HG02840 (cell line): Measurements from ENCODE around the gene MCOLN2.
A peak's percentile ranks its signal among the peaks of the same experiment; 100 is the strongest.
"Not testable (repeated sequence)": the region's sequence is repeated elsewhere in the genome, so short reads cannot be mapped to it uniquely, and the experiment has no call there.

Source experiments
- ATAC-seq: cut with Tn5 transposase; IDR thresholded peaks from one replicate; pipeline ENCODE4 v1.9.1; 2021; ENCODE audit warnings: mild to moderate bottlenecking, moderate library complexity, moderate number of reproducible peaks; ENCODE audit not compliant: unreplicated experiment, low FRiP score

Gene MCOLN2

DNA sequence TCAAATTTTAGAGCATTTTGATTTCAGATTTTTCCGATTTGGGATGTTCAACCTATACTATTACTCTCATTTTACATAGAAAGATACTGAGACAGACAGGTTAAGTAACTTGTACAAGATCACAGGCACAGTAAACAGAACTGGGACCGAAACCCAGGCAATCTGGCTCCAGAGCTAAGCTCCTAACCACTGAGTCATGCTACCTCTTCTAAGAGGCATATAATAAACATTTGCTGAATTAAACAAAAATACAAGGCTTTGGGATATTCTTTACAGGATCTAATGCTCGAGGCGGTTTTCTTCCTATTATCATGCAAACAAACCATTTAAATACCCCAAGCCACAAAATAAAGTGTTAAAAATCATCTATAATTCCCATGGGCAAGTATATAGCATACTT, 50.3 kb downstream of the MCOLN2 start:
- ATAC-seq: no peak

DNA sequence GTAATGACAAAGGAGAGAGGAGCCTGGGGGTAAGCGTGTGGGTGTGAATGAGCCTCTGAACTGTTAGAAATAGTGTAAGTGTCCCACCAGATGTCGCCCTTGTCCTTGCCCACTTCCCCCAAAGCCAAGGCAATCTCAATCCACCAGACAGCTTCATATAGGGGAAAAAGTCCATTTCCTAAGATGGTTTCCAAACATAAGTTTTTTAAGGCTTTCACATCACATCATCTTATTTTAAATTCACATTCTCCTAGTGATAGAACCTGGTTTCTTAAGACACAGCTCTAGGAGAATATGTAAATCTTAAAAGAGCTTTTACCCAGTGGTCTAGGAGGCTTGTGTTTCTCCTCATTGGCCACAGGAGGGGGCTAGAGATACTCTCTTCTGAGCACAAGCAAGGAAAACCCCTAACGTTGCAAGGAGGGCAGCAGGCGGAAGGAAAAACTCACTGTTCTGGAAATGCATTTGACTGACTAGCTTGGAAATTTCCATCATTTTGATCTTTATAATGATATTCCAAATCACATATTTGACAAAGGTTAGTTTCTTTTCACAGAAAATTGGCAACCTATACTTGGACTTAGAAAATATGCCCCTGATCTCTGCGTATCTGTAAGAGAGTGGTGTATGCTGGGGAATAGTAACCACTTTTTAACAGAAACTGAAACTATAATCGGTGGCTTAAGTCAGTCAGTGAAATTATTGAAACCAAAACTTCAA, 52.0 kb downstream of the MCOLN2 start:
- ATAC-seq: peak; percentile 87

- ATAC-seq: no peak
Observed at GRCh38 chr1:84941843-84942242, 55.1 kb downstream of the MCOLN2 start.

- ATAC-seq: no peak
Observed at GRCh38 chr1:84940481-84940880, 56.4 kb downstream of the MCOLN2 start.

GRCh38 chr1:84939761-84940160, 57.2 kb downstream of the MCOLN2 start:
- ATAC-seq: no peak

DNA sequence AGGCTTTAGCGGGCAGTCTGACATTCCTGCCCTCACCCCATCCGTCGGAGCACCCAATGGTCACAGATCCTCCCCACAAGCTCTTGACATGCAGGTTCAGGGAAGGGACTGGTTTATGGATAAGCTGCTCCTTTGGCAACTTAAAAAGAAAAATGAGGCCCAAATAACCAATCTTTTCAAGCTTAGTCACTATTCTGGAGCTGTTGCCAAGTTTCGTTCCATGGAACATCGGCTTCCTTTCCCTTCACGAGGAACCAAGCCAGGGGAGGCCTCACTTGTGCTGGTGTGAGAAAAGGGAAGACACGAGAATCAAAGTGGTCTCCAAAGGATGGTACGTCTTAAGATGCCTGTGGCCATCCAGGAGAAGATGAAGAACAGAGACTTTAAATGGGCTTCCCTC, 57.8 kb downstream of the MCOLN2 start:
- no peak for ATAC-seq

GRCh38 chr1:84936116-84936810, 60.6 kb downstream of the MCOLN2 start:
- no peak for ATAC-seq

GRCh38 chr1:84933011-84933611, 63.8 kb downstream of the MCOLN2 start:
- ATAC-seq: no peak

GRCh38 chr1:84930831-84931230, 66.1 kb downstream of the MCOLN2 start:
- no peak for ATAC-seq

- no peak for ATAC-seq
Observed at GRCh38 chr1:84930329-84930728, 66.6 kb downstream of the MCOLN2 start.

- ATAC-seq: no peak
Observed at GRCh38 chr1:84929581-84929980, 67.3 kb downstream of the MCOLN2 start.

DNA sequence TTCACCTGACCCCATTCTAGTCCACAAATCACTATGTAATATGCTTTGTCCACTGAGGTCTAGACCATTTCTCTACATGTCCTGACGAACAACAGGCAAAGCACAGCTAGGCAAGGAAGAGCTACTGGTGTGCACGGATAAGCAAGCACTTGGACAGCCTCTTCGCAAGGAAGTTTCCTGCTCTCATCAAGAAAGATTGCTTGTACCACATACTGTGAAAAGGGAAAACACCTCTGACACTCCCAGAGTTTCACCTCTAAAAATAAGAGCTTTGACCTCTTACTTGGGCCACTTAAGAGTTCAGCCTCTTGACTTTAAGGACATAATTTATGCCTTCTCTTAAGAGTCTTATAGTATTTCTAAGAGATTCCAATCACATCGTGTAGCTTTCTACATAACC, 67.9 kb downstream of the MCOLN2 start:
- ATAC-seq: no peak

GRCh38 chr1:84923317-84923716, 73.6 kb downstream of the MCOLN2 start:
- ATAC-seq: no peak

GRCh38 chr1:84920159-84920558, 76.8 kb downstream of the MCOLN2 start:
- no peak for ATAC-seq

DNA sequence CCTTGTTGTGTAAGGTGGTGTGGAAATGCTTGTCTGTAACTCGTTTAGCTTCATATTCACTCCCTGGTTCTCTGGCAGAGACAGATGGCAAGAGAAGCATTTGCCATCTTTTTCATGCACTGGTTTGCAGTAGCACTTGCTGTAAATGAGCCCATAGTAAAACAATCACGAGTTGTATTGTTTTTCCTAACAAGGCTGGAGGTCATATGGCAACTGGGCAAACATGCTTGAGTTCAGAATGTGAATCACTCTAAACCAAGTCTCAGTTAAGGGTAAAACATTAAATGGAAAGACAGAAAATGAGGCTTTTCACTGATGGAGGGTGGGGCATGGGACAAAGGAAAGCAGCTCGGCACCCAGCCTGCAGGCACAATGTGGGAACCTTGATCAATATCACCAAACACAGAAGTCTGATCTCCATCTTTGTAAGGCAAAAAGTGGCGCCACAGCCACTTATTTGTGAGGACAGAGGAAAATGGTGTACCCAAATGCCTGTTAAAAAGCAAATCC, 77.4 kb downstream of the MCOLN2 start:
- ATAC-seq: no peak

DNA sequence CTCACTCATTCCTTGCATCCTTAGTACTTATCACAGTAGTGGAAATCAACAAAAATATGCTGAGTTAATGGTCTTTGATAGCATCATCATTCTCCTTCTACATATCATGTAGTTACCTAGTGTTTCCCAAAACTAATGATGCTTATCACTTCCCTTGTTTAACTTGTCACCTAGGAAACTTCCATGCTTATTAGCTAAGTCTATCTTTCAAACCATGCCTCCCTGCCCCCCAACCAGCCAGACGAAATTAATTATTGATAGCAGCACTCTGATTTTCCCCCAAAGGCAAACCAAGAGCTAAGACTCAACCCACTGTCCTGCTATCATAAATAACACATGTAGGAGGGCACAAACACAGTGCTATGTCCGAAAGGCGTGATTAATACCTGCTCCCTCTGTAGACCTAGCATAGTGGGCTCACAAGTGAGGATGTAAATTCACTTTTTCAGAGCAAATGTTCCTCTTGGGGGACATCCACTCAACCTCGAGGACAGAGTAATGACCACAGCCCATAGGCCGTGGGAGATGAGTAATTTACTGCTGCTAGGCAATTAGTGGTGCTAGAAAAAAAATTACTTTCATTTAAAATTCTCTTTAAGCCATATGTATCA, 78.1 kb downstream of the MCOLN2 start:
- no peak for ATAC-seq

DNA sequence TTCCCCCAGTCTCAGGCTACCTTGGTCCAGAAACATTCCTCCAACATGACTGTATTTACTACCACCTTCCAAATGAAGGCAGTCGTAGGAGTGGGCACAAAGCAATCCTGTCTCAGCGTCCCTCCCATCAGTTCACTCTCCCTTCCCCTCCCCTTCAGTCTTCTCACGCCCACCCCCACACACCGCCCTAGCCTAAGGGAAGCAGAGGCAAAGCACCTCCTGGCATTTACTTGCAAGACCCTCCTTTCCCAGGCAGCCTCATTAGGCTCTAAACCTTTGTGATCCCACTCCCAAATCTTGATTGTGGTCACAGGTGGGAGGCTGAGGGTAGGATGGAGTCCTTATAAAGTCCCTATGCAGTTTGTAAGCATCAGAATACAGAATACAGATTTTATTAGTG, 80.0 kb downstream of the MCOLN2 start:
- ATAC-seq: no peak

- ATAC-seq: no peak
Observed at GRCh38 chr1:84913555-84913892, 83.4 kb downstream of the MCOLN2 start.

GRCh38 chr1:84912726-84913554, 84.0 kb downstream of the MCOLN2 start:
- no peak for ATAC-seq

DNA sequence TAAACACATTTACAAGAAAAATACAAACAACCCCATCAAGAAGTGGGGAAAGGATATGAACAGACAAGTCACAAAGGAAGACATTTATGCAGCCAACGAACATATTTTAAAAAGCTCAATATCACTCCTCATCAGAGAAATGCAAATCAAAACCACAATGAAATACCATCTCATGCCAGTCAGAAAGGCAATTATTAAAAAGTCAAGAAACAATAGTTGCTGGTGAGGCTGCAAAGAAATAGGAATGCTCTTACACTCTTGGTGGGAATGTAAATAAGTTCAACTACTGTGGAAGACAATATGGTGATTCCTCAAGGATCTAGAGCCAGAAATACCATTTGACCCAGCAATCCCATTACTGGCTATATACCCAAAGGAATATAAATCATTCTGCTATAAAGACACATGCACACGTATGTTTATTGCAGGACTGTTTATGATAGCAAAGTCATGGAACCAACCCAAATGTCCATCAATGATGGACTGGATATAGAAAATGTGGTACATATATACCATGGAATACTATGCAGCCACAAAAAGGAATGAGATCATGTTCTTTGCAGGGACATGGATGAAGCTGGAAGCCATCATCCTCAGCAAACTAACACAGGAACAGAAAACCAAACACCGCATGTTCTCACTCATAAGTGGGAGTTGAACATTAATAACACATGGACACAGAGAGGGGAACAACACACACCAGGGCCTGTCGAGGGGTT, 88.0 kb downstream of the MCOLN2 start:
- ATAC-seq: not testable (repeated sequence)
